ENCODE data around the gene TTC17. TPM values are rescaled to one million over a fixed set of nuclear protein-coding genes. Genes with fewer than 3 reads are reported as not detected.

The TTC17 gene
- polyA plus RNA-seq, 4 donors, result 96.8 to 134 (median 108) TPM

DNA sequence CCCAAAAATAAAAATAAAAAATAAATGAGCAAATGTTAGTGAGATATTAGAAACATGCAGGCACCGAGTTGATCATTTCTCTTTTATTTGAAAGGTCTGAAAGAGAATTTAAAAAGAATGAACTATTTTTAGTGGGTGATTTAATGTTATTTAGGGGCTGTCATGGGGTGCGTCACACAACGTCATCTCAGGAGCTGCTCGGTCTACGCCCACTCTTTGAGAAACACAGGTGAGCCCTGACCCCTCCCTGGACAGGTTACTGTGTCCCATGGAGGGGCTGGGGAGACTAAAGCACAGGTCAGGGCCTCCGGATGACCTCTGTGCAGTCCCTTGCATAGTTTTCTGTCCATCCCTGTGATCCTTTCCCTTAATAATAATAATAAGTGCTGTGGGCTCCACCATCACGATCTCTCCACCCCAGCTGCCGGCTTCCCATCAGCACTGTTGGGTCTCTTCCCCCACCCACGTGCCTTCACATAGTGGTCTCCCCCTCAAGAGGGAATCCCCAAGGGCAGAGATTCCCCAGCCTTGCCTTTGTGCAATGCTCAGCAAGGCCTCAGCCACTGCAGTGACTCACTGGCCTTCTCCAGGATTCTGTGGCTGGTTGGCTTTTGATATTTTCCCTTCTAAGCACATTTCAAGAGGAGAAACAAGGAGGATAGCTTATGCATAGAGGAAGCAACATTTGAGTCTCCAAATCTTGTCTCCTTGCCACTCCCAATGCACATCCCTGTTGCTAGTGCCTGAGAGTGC is 159.9 kb downstream of the TTC17 start:
- no peak for DNase-seq (ENCODE audit: low read depth in 4 of 4, low spot score in 3 of 4)

DNA sequence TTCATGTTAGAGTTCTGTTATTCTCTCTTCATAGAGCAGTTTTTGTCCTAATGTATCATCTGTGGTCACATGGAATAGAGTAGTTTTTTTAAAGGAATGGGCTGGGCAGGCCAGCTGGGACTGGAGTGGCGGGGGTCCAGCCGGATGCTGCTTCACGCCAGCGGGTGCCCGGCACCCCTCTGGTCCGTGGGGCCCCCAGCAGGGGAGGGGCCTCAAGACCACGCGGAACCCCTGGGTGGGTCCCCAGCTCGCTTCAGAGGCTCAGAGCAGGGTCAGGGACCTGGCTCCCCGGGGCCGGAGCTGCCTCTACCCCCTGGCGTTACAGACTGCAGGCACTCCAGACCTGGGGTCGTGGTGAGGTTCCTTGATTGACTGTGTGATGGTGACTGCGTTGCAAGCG is 162.8 kb downstream of the TTC17 start:
- DNase-seq (ENCODE audit: low read depth in 4 of 4, low spot score in 3 of 4), result no peak

DNA sequence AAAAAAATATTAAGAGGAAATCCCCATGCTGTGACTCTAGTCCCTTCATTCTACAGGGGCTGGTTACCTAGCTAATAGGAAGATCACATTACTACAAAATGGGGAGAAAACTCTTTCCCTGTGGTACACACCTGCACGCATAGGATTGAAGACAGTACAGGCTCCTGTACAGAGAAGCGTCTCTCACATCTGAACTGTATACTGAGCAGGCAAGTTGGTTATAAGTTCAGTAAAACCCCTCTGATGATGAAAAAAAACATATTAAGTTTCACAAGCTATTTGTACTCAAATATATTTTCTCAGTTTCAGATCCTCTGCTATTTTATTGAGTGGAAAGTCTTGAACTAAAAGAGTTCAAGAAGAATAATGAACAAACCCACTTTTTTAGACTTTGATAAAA is 164.9 kb downstream of the TTC17 start:
- DNase-seq (ENCODE audit: low read depth in 4 of 4, low spot score in 3 of 4), result no peak

DNA sequence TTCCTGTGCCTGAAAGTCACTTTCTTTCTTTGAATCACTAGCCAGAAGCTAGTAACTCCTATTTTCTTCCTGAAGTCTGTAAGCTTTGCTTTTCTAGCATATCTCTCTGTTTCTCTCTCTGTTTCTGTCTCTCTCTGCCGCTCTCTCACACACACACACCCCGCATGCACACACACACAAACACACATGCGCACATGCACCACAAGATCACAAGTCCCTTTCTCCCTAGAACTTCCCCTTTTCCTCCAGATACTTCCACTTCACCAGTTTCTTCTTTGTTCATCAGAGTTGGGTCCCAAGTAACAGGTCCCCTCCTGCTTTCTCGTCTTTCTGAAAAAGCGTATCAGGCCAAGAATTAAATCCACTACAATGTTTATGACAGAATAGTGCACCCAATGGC is 173.3 kb downstream of the TTC17 start:
- no peak for DNase-seq (ENCODE audit: low read depth in 4 of 4, low spot score in 3 of 4)

DNA sequence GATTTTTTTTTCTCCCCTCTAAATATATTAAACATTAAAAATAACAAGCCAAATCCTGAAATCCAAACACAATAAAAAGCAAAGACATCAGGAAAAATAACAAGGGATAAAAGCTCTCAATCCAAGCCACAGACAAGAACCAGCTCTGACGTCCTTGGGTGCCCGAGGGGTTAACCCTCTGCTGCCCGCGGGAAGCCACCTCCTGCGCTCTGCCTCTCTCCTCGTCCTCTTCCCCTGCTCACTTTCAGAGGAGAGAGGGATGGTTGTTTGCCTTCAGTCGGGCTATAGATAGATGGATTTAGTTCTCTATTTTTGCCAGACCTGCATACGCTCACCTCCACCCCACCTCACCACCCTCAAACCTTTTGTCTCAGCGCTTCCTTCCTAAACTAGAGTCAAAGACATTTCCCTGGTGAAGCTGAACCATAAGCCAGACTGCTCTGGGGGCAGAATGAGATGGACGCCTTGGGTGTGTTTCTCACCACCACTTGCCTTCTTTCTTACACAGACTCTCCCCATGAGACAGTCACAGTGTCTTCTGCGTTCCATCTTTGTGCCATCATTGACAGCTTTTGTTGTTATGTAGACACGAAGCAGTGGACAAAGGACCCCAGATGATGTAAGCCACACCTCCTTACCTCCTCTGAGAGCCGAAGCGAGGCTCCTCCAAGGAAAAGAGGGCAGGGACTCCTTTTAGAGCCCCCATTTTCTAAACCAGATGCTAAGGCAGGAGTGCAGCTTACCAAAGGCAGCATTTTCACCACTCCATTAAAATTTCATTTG is 179.3 kb downstream of the TTC17 start:
- DNase-seq (ENCODE audit: low read depth in 4 of 4, low spot score in 3 of 4), result no peak

DNA sequence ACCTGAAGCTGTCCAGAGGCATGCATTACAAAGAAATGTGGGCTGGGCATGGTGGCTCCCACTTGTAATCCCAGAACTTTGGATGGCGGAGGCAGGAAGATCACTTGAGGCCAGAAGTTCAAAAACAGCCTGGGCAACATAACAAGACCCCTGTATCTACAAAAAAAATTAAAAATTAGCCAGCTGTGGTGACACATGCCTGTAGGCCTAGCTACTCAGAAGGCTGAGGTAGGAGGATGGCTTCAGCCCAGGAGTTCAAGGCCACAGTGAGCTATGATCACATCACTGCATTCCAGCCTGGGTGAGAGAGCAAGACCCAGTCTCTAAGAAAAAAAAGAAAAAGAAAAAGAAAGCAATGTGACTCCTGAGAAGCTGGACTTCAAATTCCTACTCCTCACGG is 183.3 kb downstream of the TTC17 start:
- DNase-seq (ENCODE audit: low read depth in 4 of 4, low spot score in 3 of 4), result no peak

DNA sequence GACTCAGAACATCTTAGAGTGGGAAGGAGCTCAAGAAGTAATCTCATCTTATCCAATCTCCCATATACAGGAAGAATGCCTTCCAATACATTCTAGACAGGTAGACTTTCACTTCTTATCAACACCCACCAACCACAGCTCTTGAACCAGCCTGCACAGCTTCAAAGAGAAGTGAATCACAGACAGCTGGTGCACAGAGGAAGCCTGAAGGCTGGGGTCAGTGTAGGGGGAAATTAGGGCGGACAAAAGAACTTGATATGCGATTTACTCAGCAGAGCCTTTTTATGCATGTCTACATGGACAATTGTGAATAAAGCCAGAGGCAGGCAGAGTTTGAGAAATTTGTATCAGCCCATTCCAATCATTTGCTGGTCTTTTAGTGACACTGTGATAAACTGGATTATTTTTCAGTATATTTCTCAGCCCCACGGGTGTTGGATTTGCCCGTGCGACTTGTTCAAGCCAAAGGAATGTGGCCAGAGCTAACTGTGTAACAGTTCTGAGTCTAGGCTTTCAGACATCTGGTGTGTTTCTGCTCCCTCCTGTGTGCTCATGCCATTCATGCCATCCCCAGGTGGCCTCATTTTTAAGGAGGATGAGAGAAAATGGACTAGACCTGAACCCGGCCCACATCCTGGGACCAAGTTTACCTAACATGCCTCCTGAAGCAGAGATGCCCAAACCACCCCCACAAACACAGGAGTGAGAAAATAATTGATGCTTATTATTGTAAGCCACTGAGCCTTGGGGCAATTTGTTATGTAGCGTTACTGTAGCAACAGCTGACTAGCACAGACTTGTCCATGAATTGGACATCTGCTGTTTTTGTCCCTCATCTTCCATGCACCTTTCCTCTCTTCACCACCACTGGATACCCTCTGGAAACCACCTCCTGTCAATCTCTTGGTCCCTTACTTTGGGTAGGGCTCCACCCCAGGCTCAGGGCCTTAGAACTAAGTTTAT is 184.3 kb downstream of the TTC17 start:
- DNase-seq (ENCODE audit: low read depth in 4 of 4, low spot score in 3 of 4), result no peak

Other genes starting within 250 kb of the TTC17 start
- 100 to 1,000 TPM; 112 to 134 (median 131) TPM for gene API5, start 46.9 kb upstream of the TTC17 start, polyA plus RNA-seq (ENCODE audit: insufficient read length in 4 of 4)